ENCODE measurements around the gene TMEM179.

Gene TMEM179

DNA sequence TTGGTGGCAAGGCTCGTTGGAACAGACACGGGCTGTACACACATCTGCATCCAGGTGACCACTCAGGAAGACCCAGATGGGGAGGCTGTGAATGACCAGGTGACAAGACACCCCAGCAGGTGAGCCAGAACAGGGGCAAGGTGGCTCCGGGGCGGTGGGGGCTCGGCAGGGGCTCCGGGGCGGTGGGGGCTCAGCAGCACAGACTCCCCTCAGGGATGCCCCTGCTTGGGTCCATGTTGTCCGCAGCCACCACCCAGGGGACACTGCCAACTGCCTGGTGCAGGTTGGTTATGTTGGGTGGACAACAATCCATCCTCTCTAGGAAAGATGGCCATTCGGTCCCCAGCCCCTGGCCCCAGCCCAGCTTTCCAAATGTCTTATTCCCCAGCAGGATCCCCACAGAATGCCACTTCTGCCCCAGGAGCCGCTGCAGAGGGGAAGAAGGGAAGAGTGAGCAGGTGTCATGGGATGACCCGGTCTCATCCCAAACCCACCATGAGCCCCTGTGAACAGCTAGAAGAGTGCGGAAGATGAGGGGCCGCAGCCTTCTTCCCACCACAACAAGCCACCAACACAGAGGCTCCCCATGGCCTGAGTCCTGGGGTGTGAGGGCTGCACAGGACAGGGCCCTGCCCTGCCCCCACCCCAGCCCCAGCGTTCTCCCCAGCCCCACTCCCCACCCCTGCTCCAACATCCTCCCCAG lies 56.4 kb downstream of the TMEM179 start:
- H3K4me3 ChIP-seq (ENCODE audit: low read length): no peak overlapping the region
- DNase-seq (ENCODE audit: low read depth): no peak
- TF ChIP-seq, protein P1, sequence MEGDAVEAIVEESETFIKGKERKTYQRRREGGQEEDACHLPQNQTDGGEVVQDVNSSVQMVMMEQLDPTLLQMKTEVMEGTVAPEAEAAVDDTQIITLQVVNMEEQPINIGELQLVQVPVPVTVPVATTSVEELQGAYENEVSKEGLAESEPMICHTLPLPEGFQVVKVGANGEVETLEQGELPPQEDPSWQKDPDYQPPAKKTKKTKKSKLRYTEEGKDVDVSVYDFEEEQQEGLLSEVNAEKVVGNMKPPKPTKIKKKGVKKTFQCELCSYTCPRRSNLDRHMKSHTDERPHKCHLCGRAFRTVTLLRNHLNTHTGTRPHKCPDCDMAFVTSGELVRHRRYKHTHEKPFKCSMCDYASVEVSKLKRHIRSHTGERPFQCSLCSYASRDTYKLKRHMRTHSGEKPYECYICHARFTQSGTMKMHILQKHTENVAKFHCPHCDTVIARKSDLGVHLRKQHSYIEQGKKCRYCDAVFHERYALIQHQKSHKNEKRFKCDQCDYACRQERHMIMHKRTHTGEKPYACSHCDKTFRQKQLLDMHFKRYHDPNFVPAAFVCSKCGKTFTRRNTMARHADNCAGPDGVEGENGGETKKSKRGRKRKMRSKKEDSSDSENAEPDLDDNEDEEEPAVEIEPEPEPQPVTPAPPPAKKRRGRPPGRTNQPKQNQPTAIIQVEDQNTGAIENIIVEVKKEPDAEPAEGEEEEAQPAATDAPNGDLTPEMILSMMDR (IDR thresholded peaks at IDR 0.05; ENCODE audit: insufficient read depth, low read depth, low read length, missing control alignments): no peak

DNA sequence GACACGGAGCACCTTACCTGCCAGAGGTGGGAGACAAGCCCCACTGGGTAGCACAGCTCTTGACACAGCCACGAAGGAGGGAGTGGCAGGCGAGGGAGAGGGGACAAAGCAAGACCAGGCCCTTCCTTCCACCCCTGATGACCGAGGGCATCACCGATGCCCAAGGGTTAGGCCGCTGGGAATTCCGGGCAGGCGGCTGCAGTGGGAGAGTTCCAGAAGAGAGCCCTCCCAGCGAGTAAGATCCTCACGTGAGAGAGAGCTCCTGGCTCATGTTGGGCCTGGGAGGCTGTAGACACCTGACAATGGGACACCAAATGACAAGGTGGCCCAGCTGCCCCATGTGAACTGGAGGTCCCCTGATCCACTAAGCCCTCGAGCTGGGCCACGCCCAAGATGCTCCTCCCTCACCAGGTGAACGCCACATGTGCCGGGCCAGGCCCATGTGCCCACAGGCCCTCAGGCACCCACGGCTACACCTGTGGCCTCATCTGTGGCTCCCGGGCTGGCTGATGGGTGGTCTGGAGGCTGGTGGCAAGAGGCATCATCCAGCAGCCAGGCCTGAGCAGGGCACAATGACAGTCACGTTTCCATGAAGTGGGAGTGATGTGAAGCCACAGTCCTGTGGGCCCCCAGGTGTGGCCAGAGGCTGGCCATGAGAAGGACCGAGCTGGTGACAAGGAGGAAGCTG lies 57.1 kb downstream of the TMEM179 start:
- DNase-seq (ENCODE audit: low read depth): no peak
- no peak overlapping the region for H3K4me3 ChIP-seq (ENCODE audit: low read length)
- TF ChIP-seq, protein P1 (IDR thresholded peaks at IDR 0.05; ENCODE audit: insufficient read depth, low read depth, low read length, missing control alignments): no peak

DNA sequence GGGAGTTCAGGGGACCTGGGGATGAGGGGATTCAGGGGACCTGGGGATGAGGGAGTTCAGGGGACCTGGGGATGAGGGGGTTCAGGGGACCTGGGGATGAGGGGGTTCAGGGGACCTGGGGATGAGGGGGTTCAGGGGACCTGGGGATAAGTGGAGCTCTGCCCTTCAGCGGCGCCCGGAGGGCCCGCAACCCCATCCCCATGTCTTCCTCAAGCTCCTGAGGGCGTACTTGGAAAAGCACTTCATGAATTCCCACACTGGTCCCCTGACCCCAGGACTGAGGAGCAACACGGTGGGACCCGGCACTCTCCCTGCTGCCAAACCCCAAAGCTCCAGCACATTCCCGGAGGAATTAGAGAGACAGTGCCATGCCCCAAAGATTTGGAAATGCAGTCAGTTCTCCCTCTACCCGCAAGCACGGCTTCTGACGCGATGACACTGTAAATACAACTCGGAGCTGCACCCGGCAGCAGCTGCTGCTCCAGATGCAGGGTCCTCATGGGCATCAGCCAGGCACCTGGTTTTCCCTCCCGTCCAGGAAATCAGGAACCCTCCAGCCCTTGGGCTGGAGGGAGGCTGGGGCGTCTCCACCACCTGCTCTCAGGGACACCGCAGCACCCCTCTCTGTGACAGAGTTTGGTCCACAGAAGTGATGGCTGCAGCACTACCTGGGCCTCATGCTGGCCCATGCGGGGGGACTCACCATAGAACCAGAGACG lies 57.8 kb downstream of the TMEM179 start:
- no peak overlapping the region for H3K4me3 ChIP-seq (ENCODE audit: low read length)
- DNase-seq (ENCODE audit: low read depth): no peak
- TF ChIP-seq, protein P1 (IDR thresholded peaks at IDR 0.05; ENCODE audit: insufficient read depth, low read depth, low read length, missing control alignments): no peak

DNA sequence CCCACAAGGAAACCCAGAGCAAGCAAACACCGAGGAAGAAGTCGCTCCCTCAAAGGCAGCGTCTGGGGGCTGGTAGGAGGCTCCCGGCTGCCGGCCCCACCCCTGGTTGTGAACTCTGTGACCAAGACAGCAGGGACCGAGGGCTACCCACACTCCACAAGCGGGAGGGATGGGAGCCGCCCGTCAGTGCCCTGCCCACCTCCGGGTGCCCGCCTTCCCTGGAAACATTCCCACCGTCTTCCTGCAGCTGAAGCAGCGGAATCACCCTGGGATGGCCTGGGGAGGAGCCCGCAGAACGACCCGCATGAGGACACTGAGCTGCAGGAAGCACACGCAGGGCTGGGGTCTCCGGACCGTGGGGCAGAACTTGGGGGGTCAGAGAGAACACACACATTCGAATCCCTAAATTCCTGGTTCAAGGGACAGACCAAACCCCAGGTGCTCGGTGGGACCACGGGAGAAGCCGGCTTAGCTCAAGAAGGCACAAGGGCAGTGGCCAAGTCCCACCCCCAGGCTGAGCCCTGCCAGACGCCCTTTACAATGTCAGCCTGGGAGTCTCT lies 58.5 kb downstream of the TMEM179 start:
- TF ChIP-seq, protein P1 (IDR thresholded peaks at IDR 0.05; ENCODE audit: insufficient read depth, low read depth, low read length, missing control alignments): no peak
- DNase-seq (ENCODE audit: low read depth): no peak
- H3K4me3 ChIP-seq (ENCODE audit: low read length): no peak overlapping the region

DNA sequence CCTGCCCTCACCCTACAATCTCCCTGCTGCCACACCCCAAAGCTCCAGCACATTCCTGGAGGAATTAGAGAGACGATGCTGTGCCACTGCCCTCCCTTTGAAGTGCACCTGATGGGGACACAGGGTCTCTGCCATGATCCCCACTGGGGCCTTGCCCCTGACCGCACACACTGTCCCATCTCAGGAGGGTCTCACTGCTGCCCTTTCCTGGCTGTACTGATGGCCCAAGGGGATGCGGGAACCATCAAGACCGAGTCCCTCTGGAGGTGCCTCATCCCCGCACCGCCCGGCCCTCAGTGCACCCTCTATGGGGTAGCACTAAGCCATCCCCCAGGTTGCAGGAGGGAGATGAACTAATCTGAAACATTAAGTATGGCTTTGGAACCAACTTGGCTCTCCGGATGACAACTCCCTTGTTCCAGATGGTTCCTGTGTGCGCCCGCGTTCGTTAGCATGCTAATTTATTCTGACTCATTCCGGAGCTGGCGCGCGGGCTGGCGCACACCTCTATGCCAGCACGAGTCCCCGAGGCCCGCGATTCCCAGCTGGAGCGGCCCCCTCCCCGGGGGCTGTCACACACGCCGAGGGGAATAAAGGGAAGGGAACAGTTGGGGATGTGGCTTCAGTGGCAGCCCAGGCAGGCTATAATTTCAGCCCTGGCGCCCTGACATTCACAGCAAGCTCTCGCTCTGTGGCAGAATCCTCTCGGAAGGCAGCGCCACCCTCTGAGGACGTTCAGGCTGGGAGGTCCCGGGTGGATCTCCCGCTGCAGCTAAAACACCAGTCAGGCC lies 59.2 kb downstream of the TMEM179 start:
- H3K4me3 ChIP-seq (ENCODE audit: low read length): no peak overlapping the region
- TF ChIP-seq, protein P1 (IDR thresholded peaks at IDR 0.05; ENCODE audit: insufficient read depth, low read depth, low read length, missing control alignments): no peak
- no peak for DNase-seq (ENCODE audit: low read depth)

DNA sequence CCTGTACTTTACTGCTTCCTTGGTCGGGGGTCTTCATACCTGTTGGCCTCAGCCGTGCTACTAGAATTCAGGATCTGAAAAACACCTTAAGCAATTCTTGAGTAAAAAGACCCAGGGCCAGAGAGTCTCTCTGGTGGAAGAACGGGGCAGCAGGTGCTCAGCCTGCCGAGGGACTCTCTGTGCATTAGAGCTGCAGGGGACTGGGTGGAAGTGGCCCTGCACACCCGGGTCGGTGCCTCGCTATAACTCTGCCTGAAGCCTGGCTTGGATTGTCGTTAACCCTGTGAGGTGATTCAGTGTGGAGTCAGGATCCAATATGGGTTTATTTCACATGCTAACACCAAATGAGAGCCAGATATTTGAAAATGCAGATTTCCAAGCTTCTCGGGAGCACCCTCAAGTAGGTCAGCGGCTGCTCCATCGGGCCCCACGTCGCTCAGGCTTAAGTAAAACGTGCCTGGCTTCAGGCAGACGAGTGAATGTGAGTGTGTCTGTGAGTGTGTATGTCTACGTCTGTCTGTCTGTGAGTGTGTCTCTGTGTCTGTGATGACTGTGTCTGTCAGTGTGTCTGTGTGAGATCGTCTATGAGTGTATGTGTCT lies 60.1 kb downstream of the TMEM179 start:
- H3K4me3 ChIP-seq (ENCODE audit: low read length): no peak overlapping the region
- DNase-seq (ENCODE audit: low read depth): no peak

More for the DNA sequence above, 60.1 kb downstream of the TMEM179 start:
- TF ChIP-seq, protein P1 (IDR thresholded peaks at IDR 0.05; ENCODE audit: insufficient read depth, low read depth, low read length, missing control alignments): no peak

All from epithelial cell of esophagus (primary cell).